ENCODE results near the gene GRM4. TPM values are rescaled to one million over a fixed set of nuclear protein-coding genes. Genes with fewer than 3 reads are reported as not detected.

GRM4 gene
- total RNA-seq, 6 donors from 2014 or later: 0.24 TPM; not detected in 5

- ATAC-seq (ENCODE audit: low FRiP score in 2 of 2) (no peak), DNase-seq (no peak)
- no peaks in the 10 kb centered on the region for H3K9me3 ChIP-seq
- no peaks in the 10 kb centered on the region for H3K36me3 ChIP-seq
- no peaks in the 10 kb centered on the region for H3K4me1 ChIP-seq
- no peak overlapping the region for H3K27ac ChIP-seq
- H3K27me3 ChIP-seq: no peaks in the 10 kb centered on the region
- 76 to 82% methylated on average over 6 to 8 of the region's 8 CpGs for WGBS, 2 donors
- no peak overlapping the region for H3K4me3 ChIP-seq
- TF ChIP-seq EP300 (IDR thresholded peaks at IDR 0.05): no peak
Measured at GRCh38 chr6:34025112-34025807, 120.6 kb downstream of the GRM4 start.

GRCh38 chr6:34022873-34023255 lies 123.0 kb downstream of the GRM4 start:
- no peak for TF ChIP-seq CTCF (IDR thresholded peaks at IDR 0.05)
- no peak for TF ChIP-seq EP300 (IDR thresholded peaks at IDR 0.05)
- TF ChIP-seq POLR2A (IDR thresholded peaks at IDR 0.05): no peak
- no peak for TF ChIP-seq POLR2AphosphoS5 (IDR thresholded peaks at IDR 0.05)
- WGBS, 2 donors: 83% methylated on average over 6 to 9 of the region's 9 CpGs
- no peak overlapping the region for H3K4me3 ChIP-seq
- ATAC-seq (ENCODE audit: low FRiP score in 2 of 2) (no peak), DNase-seq (no peak)
- no peaks in the 10 kb centered on the region for H3K27me3 ChIP-seq
- H3K27ac ChIP-seq: no peak overlapping the region
- H3K36me3 ChIP-seq: no peaks in the 10 kb centered on the region
- no peaks in the 10 kb centered on the region for H3K4me1 ChIP-seq
- H3K9me3 ChIP-seq: no peaks in the 10 kb centered on the region

GRCh38 chr6:34022250-34022872 lies 123.5 kb downstream of the GRM4 start:
- Histone ChIP-seq H3K9me3 (no peaks in the 10 kb centered on the region), H3K36me3 (no peaks in the 10 kb centered on the region), H3K27me3 (no peaks in the 10 kb centered on the region), H3K4me3 (no peak overlapping the region), H3K27ac (no peak overlapping the region), H3K4me1 (no peaks in the 10 kb centered on the region)
- peak in 1 of 2 donors; percentile 69 for DNase-seq
- WGBS, 2 donors: 62 to 64% methylated on average over 14 to 20 of the region's 22 CpGs
- ATAC-seq (ENCODE audit: low FRiP score in 2 of 2): no peak
- TF ChIP-seq EP300 (IDR thresholded peaks at IDR 0.05): no peak
- TF ChIP-seq POLR2A (IDR thresholded peaks at IDR 0.05): no peak
- TF ChIP-seq CTCF (IDR thresholded peaks at IDR 0.05): no peak
- no peak for TF ChIP-seq POLR2AphosphoS5 (IDR thresholded peaks at IDR 0.05)

- DNase-seq: peak in 1 of 2 donors; percentile 82
- no peaks in the 10 kb centered on the region for H3K9me3 ChIP-seq
- TF ChIP-seq CTCF (IDR thresholded peaks at IDR 0.05) (no peak), POLR2AphosphoS5 (IDR thresholded peaks at IDR 0.05) (no peak), POLR2A (IDR thresholded peaks at IDR 0.05) (no peak), EP300 (IDR thresholded peaks at IDR 0.05) (no peak)
- 52 to 54% methylated on average over 19 of the region's 19 CpGs for WGBS, 2 donors
- no peak overlapping the region for H3K27ac ChIP-seq
- H3K4me3 ChIP-seq: no peak overlapping the region
- no peaks in the 10 kb centered on the region for H3K36me3 ChIP-seq
- ATAC-seq (ENCODE audit: low FRiP score in 2 of 2): no peak
- H3K27me3 ChIP-seq: no peaks in the 10 kb centered on the region
- H3K4me1 ChIP-seq: no peaks in the 10 kb centered on the region
Measured at GRCh38 chr6:34021554-34022190, 124.2 kb downstream of the GRM4 start.

- no peak for TF ChIP-seq EP300 (IDR thresholded peaks at IDR 0.05)
- TF ChIP-seq POLR2AphosphoS5 (IDR thresholded peaks at IDR 0.05): no peak
- no peak for TF ChIP-seq CTCF (IDR thresholded peaks at IDR 0.05)
- no peak for TF ChIP-seq POLR2A (IDR thresholded peaks at IDR 0.05)
- DNase-seq (peak in 1 of 2 donors; percentile 67), ATAC-seq (ENCODE audit: low FRiP score in 2 of 2) (no peak)
- WGBS, 2 donors: 53 to 68% methylated on average over 4 to 17 of the region's 17 CpGs
- Histone ChIP-seq H3K4me1 (no peaks in the 10 kb centered on the region), H3K27me3 (no peaks in the 10 kb centered on the region), H3K4me3 (no peak overlapping the region), H3K27ac (no peak overlapping the region), H3K36me3 (no peaks in the 10 kb centered on the region), H3K9me3 (no peaks in the 10 kb centered on the region)
Measured at GRCh38 chr6:34020807-34021553, 124.9 kb downstream of the GRM4 start.

Data from upper lobe of left lung (tissue), 6 donors.